GM21825 (cell line): Measurements from ENCODE around the gene UBE2L5.
A peak's percentile ranks its signal among the peaks of the same experiment; 100 is the strongest.
"Not testable (repeated sequence)": the region's sequence is repeated elsewhere in the genome, so short reads cannot be mapped to it uniquely, and the experiment has no call there.

ENCODE experiments used
- ATAC-seq: cut with Tn5 transposase; IDR thresholded peaks from one replicate; pipeline ENCODE4 v1.9.1; 2021; ENCODE audit warnings: mild to moderate bottlenecking, moderate library complexity; ENCODE audit not compliant: unreplicated experiment

UBE2L5 gene

DNA sequence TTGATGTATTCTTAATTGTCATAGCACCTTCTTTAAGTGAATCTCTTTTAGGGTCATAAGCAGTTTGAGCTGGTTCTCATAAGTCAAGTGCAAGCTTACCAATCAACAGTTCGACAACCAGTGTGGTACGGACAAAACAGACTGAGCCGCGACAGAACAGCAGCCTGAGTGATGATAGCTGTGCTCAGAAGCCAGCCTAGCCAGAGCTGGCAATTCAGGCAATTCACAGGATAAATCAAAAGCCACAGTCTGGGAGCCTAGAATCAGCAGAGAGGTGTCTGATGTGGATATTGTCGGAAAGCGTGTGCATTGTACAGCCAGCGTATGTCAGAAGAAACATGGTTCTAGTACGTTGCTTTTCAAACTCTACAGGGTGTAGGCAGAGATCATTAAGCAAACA is 14.9 kb downstream of the UBE2L5 start:
- ATAC-seq, result no peak

- ATAC-seq, result no peak
Measured at GRCh38 chr13:30438286-30438685, 16.0 kb downstream of the UBE2L5 start.

DNA sequence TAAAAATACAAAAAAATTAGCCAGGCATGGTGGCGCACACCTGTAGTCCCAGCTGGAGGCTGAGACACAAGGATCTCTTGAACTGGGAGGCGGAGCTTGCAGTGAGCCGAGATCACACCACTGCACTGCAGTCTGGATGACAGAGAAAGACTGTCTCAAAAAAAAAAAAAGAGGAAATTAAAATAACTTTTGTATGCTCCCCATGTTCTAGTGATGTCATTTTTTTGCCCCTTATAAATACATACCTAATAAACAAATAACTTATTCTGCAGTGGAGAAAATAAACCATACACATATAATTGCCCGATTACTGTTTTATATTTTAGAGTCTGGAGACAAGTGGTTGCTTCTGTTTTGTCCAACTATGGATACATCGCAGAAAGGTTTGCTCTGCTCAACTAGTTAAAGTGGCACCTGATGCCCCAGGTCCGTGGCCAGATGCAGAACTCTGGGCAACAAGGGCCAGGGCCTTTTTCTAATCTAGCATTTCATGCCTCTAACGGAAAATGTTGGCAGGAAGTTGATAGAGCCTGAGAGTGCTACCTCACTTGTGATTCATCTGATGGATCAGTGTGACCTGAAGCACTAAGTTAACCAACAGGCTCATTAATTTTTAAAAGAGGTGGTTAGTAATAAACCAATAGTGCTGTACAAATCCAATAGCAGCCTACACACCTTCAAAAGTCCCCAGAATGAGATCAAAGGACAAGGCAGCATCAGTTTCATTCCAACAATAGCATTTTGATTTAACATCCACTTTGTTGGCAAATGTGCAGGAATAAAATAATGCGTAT is 18.8 kb downstream of the UBE2L5 start:
- ATAC-seq, result no peak

DNA sequence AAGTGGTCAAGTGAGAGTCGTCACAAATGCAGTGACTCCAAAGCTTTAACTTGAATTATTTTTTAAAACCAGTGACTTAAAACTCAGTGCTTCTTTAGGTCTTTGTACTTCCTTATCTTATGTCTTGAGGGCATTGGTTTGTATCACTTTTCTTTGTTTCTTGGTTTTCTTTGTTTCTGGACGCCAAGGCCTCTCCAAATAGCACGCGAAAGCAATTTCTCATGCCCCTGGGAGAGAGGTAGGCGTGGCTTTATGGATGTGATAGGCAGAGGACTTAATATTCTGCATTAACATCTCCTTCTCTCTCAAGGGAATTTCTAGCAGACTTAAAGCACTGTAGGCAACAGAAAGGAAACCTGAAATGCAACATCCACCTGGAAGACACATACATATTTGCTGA is 20.6 kb downstream of the UBE2L5 start:
- no peak for ATAC-seq

- ATAC-seq, result not testable (repeated sequence)
Measured at GRCh38 chr13:30443491-30443890, 21.2 kb downstream of the UBE2L5 start.

GRCh38 chr13:30443957-30444404 is 21.7 kb downstream of the UBE2L5 start:
- ATAC-seq, result peak; percentile 42

DNA sequence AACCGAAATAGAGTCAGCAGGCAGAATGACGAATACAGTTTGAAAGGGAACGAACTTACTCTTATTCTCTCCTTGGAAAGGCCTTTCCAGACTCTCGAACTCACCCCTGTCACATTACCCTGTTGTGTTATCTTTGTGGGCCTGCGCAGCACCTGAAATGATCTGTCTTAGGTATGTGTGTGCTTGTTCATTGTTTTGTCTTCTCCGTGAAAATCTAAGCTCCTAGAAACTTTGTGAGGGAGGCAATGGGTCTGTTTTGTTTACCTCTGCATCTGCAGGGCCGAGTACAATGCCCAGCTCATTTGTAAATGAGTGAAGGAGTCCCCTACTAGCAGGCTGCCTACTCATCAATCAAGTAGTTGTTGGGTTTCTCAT is 23.8 kb downstream of the UBE2L5 start:
- ATAC-seq, result no peak

- no peak for ATAC-seq
Measured at GRCh38 chr13:30448441-30448840, 26.1 kb downstream of the UBE2L5 start.

DNA sequence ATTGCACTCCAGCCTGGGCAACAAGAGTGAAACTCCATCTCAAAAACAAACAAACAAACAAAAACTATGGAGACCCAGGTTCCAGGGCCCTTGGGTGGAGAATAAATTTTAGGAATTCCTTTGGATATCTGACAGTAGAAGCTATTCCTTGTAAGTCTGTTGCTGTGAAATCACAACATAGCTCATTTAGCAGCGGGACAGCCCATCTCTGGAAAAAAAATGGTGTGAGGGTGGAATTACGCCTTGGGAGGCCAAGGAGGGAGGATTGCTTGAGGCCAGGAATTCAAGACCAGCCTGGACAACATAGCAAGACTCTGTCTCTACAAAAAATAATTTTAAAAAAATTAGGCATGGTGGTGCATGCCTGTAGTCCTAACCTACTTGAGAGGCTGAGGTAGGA is 27.8 kb downstream of the UBE2L5 start:
- no peak for ATAC-seq

- ATAC-seq, result not testable (repeated sequence)
Measured at GRCh38 chr13:30451476-30451875, 29.2 kb downstream of the UBE2L5 start.

DNA sequence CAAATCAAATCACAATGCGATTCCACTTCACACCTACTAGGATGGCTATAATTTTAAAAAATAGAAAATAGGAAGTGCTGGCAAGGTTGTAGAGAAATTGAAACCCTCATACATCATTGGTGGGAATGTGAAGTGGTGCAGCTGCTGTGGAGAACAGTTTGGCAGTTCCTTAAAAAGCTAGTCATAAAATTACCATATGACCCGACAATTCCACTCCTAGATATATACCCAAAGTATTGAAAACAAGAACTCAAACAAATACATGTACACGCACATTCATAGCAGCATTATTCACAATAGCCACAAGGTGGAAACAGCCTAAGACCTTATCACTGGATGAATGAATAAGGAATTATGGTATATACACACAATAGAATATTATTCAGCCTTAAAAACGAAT is 31.4 kb downstream of the UBE2L5 start:
- no peak for ATAC-seq

DNA sequence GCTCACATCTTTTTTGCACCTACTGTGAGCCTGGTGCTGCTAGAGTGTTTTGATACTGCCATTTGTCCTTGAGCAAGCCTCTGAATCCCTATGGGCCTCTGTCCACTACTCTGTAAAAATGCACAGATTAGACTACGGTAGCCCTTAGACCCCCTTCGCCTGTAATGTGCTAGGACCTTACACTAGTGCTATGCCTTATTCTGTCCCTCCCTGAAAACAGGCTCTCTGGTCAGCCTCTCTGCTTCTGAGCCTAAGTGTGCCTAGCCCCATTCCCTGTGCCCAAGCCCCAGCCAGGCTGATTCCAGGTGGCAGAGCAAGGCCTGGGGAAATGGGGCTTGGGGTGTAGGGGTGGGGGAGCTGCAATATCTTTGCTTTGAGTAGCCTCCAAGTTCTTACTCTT is 32.7 kb downstream of the UBE2L5 start:
- no peak for ATAC-seq

DNA sequence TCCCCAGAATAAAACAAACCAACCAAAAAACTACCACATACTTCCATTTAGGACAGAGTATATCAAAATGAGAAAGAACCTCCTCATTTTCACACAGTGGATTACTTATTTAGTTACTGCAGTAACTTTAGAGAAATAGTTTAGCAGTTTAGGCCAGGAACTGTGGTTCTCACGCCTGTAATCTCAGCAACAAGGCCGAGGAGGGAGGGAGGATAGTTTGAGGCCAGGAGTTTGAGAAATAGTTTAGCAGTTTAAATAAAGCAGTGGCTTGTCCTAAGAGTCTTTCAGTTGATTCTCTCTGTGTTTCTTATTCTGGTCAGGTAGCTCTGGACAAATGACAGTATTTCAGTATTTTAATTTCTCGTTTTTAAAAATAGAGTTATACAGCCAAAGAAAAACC is 34.0 kb downstream of the UBE2L5 start:
- no peak for ATAC-seq

GRCh38 chr13:30457306-30457891 is 35.1 kb downstream of the UBE2L5 start:
- ATAC-seq, result no peak

GRCh38 chr13:30461279-30462066 is 39.2 kb downstream of the UBE2L5 start:
- ATAC-seq, result not testable (repeated sequence)

GRCh38 chr13:30463787-30464495 is 41.6 kb downstream of the UBE2L5 start:
- ATAC-seq, result peak; percentile 40

- ATAC-seq, result peak; percentile 33
Measured at GRCh38 chr13:30464496-30465342, 42.4 kb downstream of the UBE2L5 start.

- ATAC-seq, result no peak
Measured at GRCh38 chr13:30465343-30465592, 43.0 kb downstream of the UBE2L5 start.

- ATAC-seq, result peak; percentile 82
Measured at GRCh38 chr13:30465593-30466357, 43.5 kb downstream of the UBE2L5 start, which contains the start of gene HMGB1. TSS of gene HMGB1 (minus strand) at chr13:30465936. CDS start at chr13:30463680, 2,256 bp downstream.

- no peak for ATAC-seq
Measured at GRCh38 chr13:30466358-30466714, 44.0 kb downstream of the UBE2L5 start.
